GM12864 (cell line): ENCODE measurements around the gene RUBCNL.

ENCODE experiments used
- DNase-seq: peaks from one replicate; pipeline ENCODE4 v3.0.0-alpha.2; 2011; ENCODE audit warnings: low read depth
- H3K4me3 ChIP-seq: 2 replicates; pipeline ENCODE4 v1.5.1; 2011; ENCODE audit warnings: mild to moderate bottlenecking, low read depth, low read length, control low read depth
- CTCF ChIP-seq: IDR thresholded peaks from 2 replicates; pipeline ENCODE4 v1.5.1; 2011; ENCODE audit warnings: low read depth, mild to moderate bottlenecking, moderate library complexity, low read length, control low read depth, inconsistent platforms; ENCODE audit errors: missing control alignments

RUBCNL gene

GRCh38 chr13:46320821-46321220 lies 66.2 kb downstream of the RUBCNL start:
- DNase-seq: no peak
- no peak overlapping the region for H3K4me3 ChIP-seq
- no peak for TF ChIP-seq CTCF

GRCh38 chr13:46320406-46320805 lies 66.6 kb downstream of the RUBCNL start:
- no peak for TF ChIP-seq CTCF
- no peak for DNase-seq
- no peak overlapping the region for H3K4me3 ChIP-seq

DNA sequence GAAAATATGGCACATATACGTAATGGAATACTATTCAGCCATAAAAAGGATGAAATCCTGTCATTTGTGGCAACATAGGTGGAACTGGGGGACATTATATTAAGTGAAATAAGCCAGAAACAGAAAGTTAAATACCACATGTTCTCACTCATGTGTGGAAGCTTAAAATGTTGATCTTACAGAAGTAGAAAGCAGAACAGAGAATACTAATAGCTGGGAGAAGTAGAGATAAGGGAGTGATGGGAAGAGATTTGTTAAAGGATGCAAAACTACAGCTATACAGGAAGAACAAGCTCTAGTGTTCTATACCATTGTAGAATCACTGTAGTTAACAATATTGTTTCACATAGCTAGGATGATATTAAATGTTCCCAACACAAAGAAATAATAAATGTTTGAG lies 68.1 kb downstream of the RUBCNL start:
- no peak for TF ChIP-seq CTCF
- no peak for DNase-seq
- no peak overlapping the region for H3K4me3 ChIP-seq

DNA sequence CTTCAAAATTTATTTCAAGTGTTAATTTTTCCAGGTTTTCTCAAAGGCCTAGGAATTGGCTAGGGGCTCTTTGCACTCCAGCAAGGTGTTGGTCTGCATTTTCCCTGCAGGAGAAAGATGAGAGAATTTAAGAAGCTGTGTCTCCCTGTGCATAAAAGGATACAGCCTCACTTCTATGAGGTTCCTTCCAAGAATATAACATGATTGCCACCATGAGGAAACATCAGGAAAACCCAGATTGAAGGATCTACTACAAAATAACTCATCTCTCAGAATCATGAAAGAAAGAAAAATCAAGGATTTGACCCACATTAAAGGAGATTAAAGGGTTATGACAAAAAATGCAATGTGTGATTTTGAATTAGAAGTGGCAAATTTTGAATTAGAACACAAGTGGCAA lies 69.9 kb downstream of the RUBCNL start:
- H3K4me3 ChIP-seq: no peak overlapping the region
- no peak for TF ChIP-seq CTCF
- DNase-seq: no peak

DNA sequence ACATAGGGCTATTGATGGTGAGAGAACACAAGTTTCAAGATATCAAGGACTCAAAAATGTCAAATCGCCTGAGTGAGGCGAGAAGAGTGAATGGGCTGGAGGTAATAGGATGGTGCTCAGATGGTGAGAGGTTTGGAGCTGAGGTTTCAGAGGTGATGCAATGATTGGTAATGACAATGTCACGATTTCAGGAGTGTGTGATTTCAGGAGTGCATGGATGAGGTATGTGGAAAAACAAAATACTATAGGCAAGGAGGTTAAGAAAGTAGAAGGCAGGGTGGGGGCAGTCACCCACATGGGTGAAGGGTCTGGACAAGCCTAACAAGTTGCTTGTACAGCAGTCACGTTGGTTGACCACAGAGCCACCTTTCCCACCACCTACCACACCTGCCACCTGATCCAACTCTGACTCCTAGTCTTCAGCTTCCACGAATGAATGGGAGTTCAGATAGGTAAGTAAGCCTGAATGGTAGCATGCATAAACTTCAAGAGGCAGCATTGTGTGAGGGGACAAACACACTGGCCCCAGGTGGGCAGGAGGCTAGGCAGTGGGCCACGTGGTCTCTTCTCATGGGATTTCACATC lies 71.5 kb downstream of the RUBCNL start:
- H3K4me3 ChIP-seq: no peak overlapping the region
- TF ChIP-seq CTCF: no peak
- DNase-seq: no peak

DNA sequence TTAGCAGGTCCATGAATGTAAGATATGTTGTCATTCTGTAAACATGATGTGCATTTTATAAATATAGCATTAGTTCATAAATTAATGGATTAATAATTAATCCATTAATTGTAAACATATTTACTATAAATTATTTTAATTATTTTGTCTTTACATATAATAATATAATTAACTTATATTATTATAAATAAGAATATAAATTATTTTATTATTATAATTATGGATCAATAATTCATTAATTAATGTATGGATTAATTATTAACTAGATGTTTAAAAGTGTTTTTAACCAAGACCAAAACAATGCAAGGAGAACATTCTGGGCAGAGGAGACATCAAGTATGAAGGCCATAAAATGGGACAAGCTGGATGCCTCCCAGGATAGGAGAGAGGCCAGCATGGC lies 72.0 kb downstream of the RUBCNL start:
- no peak for TF ChIP-seq CTCF
- no peak for DNase-seq
- no peak overlapping the region for H3K4me3 ChIP-seq

GRCh38 chr13:46314587-46314986 lies 72.5 kb downstream of the RUBCNL start:
- no peak for TF ChIP-seq CTCF
- no peak for DNase-seq
- H3K4me3 ChIP-seq: no peak overlapping the region
